ENCODE results near the gene NDC80. TPM values are rescaled to one million over a fixed set of nuclear protein-coding genes. Genes with fewer than 3 reads are reported as not detected.

The NDC80 gene
- total RNA-seq, 1 donor from 2014 or later = 3.5 TPM

DNA sequence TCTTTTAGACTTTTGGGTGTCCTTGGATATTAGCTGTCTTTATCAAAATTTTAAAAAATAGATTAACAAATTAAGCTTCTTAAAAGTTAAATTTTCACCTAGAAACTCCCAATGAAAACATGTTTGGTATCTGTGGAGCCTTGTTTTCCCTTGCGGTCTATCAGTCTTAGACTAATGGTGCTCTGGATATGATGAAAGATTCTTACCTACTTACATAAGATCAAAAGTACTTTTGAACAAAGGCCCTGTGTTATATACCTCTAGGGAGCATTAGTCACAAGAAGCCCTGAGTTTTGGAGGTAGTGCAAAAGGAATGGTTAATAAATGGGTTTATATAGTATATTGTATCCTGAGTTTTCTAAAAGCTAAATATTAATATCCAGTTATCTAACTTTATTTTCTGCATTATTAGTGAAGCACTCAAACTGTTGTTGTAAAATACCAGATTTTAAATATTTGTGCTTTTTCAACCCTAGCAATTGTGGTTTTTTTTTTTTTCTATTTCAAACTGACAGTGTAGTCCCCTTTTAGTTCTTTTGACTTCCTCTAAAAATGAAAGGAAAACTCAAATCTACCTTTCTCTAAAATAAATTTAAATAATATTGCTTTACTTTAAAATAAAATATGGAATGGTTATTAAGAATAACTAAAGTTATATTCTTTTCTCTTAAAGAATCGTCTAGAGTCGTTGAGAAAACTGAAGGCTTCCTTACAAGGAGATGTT lies 18.1 kb downstream of the NDC80 start:
- H3K27me3 Mint-ChIP-seq (ENCODE audit: low read depth, unreplicated experiment) = no peaks in the 10 kb centered on the region
- FAIRE-seq (no peak), DNase-seq (ENCODE audit: low read depth) (no peak)
- no peak overlapping the region for H3K9ac ChIP-seq (ENCODE audit: low read length)
- no peak overlapping the region for H3K27ac Mint-ChIP-seq (ENCODE audit: unreplicated experiment)
- H3K27me3 ChIP-seq (ENCODE audit: insufficient read depth, low read length) = no peaks in the 10 kb centered on the region
- H3K4me3 ChIP-seq (ENCODE audit: insufficient read depth, low read depth, low read length) = no peak overlapping the region
- no peaks in the 10 kb centered on the region for H4K20me1 ChIP-seq (ENCODE audit: insufficient read depth, low read length)
- no peaks in the 10 kb centered on the region for H3K4me1 ChIP-seq (ENCODE audit: insufficient read depth, low read length)
- peaks cover 7% of the 10 kb centered on the region for H3K36me3 ChIP-seq (ENCODE audit: insufficient read depth, low read length)
- H3K36me3 Mint-ChIP-seq (ENCODE audit: low read depth, unreplicated experiment) = no peaks in the 10 kb centered on the region
- no peak overlapping the region for H2AFZ ChIP-seq (ENCODE audit: low read depth, low read length)
- H3K4me3 Mint-ChIP-seq (ENCODE audit: unreplicated experiment) = no peak overlapping the region
- no peaks in the 10 kb centered on the region for H3K79me2 ChIP-seq (ENCODE audit: insufficient read depth, low read length)
- no peaks in the 10 kb centered on the region for H3K9me3 Mint-ChIP-seq (ENCODE audit: unreplicated experiment)
- H3K9me3 ChIP-seq (ENCODE audit: insufficient read depth, low read depth, low read length) = no peaks in the 10 kb centered on the region
- H3K4me1 Mint-ChIP-seq (ENCODE audit: low read depth, unreplicated experiment) = peaks cover 7% of the 10 kb centered on the region
- no peak overlapping the region for H3K27ac ChIP-seq (ENCODE audit: low read depth, low read length)
- no peak overlapping the region for H3K4me2 ChIP-seq (ENCODE audit: low read length)
- TF ChIP-seq, protein P1, sequence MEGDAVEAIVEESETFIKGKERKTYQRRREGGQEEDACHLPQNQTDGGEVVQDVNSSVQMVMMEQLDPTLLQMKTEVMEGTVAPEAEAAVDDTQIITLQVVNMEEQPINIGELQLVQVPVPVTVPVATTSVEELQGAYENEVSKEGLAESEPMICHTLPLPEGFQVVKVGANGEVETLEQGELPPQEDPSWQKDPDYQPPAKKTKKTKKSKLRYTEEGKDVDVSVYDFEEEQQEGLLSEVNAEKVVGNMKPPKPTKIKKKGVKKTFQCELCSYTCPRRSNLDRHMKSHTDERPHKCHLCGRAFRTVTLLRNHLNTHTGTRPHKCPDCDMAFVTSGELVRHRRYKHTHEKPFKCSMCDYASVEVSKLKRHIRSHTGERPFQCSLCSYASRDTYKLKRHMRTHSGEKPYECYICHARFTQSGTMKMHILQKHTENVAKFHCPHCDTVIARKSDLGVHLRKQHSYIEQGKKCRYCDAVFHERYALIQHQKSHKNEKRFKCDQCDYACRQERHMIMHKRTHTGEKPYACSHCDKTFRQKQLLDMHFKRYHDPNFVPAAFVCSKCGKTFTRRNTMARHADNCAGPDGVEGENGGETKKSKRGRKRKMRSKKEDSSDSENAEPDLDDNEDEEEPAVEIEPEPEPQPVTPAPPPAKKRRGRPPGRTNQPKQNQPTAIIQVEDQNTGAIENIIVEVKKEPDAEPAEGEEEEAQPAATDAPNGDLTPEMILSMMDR (IDR thresholded peaks at IDR 0.05; ENCODE audit: insufficient read depth, low read depth, low read length) = no peak
- no peak for TF ChIP-seq EZH2 (IDR thresholded peaks at IDR 0.05; ENCODE audit: insufficient read depth, low read length)

DNA sequence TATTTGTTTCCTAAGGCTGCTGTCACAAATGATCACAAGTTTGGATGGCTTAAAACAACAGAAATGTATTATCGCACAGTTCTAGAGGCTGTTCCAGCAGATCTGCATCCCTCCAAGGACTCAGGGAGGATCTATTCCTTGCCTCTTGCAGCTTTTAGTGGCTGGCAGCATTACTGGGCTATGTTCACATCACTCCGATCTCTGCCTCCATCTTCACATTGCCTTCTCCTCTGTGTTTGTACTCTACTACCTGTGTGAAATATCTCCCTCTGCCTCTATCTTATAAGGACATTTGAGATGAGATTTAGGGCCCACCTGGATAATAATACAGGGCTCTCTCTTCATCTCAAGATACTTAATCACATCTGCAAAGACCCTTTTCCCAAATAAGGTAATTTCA lies 18.9 kb downstream of the NDC80 start:
- Mint-ChIP-seq H3K36me3 (ENCODE audit: low read depth, unreplicated experiment) (no peaks in the 10 kb centered on the region), H3K4me1 (ENCODE audit: low read depth, unreplicated experiment) (peaks cover 7% of the 10 kb centered on the region), H3K27ac (ENCODE audit: unreplicated experiment) (no peak overlapping the region), H3K4me3 (ENCODE audit: unreplicated experiment) (no peak overlapping the region), H3K9me3 (ENCODE audit: unreplicated experiment) (no peaks in the 10 kb centered on the region), H3K27me3 (ENCODE audit: low read depth, unreplicated experiment) (no peaks in the 10 kb centered on the region)
- FAIRE-seq = no peak
- TF ChIP-seq EZH2 (IDR thresholded peaks at IDR 0.05; ENCODE audit: insufficient read depth, low read length) = no peak
- TF ChIP-seq, protein P1 (IDR thresholded peaks at IDR 0.05; ENCODE audit: insufficient read depth, low read depth, low read length) = no peak
- no peaks in the 10 kb centered on the region for H3K79me2 ChIP-seq (ENCODE audit: insufficient read depth, low read length)
- H3K36me3 ChIP-seq (ENCODE audit: insufficient read depth, low read length) = peaks cover 7% of the 10 kb centered on the region
- H3K27me3 ChIP-seq (ENCODE audit: insufficient read depth, low read length) = no peaks in the 10 kb centered on the region
- H3K9me3 ChIP-seq (ENCODE audit: insufficient read depth, low read depth, low read length) = no peaks in the 10 kb centered on the region
- H3K4me1 ChIP-seq (ENCODE audit: insufficient read depth, low read length) = no peaks in the 10 kb centered on the region
- no peaks in the 10 kb centered on the region for H4K20me1 ChIP-seq (ENCODE audit: insufficient read depth, low read length)
- DNase-seq (ENCODE audit: low read depth) = no peak
- no peak overlapping the region for H3K4me3 ChIP-seq (ENCODE audit: insufficient read depth, low read depth, low read length)
- H2AFZ ChIP-seq (ENCODE audit: low read depth, low read length) = no peak overlapping the region
- no peak overlapping the region for H3K9ac ChIP-seq (ENCODE audit: low read length)
- H3K4me2 ChIP-seq (ENCODE audit: low read length) = no peak overlapping the region
- H3K27ac ChIP-seq (ENCODE audit: low read depth, low read length) = no peak overlapping the region

DNA sequence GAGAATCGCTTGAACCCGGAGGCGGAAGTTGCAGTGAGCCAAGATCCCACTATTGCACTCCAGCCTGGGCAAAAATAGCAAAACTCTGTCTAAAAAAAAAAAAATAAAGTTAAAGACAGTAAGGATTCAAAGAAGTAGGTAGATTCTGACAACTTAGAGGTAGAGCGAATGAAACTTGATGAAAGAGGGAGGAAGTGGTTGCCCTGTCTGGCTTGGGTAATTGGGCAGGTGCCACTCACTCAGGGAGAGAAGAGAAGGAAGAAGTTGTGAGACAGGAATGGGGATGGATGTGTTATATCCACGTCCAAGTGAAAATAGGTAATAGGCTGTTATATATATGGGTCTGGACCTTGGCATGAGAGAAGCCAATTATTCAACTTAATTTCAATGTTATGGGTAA lies 26.3 kb downstream of the NDC80 start:
- H3K9me3 Mint-ChIP-seq (ENCODE audit: unreplicated experiment) = no peaks in the 10 kb centered on the region
- H3K27me3 Mint-ChIP-seq (ENCODE audit: low read depth, unreplicated experiment) = no peaks in the 10 kb centered on the region
- no peak overlapping the region for H2AFZ ChIP-seq (ENCODE audit: low read depth, low read length)
- FAIRE-seq (no peak), DNase-seq (ENCODE audit: low read depth) (no peak)
- H3K4me2 ChIP-seq (ENCODE audit: low read length) = no peak overlapping the region
- H3K9me3 ChIP-seq (ENCODE audit: insufficient read depth, low read depth, low read length) = no peaks in the 10 kb centered on the region
- no peaks in the 10 kb centered on the region for H3K79me2 ChIP-seq (ENCODE audit: insufficient read depth, low read length)
- no peaks in the 10 kb centered on the region for H3K27me3 ChIP-seq (ENCODE audit: insufficient read depth, low read length)
- H4K20me1 ChIP-seq (ENCODE audit: insufficient read depth, low read length) = no peaks in the 10 kb centered on the region
- H3K4me3 Mint-ChIP-seq (ENCODE audit: unreplicated experiment) = no peak overlapping the region
- H3K27ac ChIP-seq (ENCODE audit: low read depth, low read length) = no peak overlapping the region
- peaks cover 2% of the 10 kb centered on the region for H3K4me1 Mint-ChIP-seq (ENCODE audit: low read depth, unreplicated experiment)
- no peak overlapping the region for H3K4me3 ChIP-seq (ENCODE audit: insufficient read depth, low read depth, low read length)
- H3K27ac Mint-ChIP-seq (ENCODE audit: unreplicated experiment) = no peak overlapping the region
- peaks cover 11% of the 10 kb centered on the region for H3K36me3 ChIP-seq (ENCODE audit: insufficient read depth, low read length)
- H3K9ac ChIP-seq (ENCODE audit: low read length) = no peak overlapping the region
- TF ChIP-seq, protein P1 (IDR thresholded peaks at IDR 0.05; ENCODE audit: insufficient read depth, low read depth, low read length) = no peak
- TF ChIP-seq EZH2 (IDR thresholded peaks at IDR 0.05; ENCODE audit: insufficient read depth, low read length) = no peak
- H3K4me1 ChIP-seq (ENCODE audit: insufficient read depth, low read length) = no peaks in the 10 kb centered on the region
- no peaks in the 10 kb centered on the region for H3K36me3 Mint-ChIP-seq (ENCODE audit: low read depth, unreplicated experiment)

Measured in astrocyte (in vitro differentiated cells and primary cell).